ENCODE data around the gene CYP3A5. TPM values are rescaled to one million over a fixed set of nuclear protein-coding genes. Genes with fewer than 3 reads are reported as not detected.

The CYP3A5 gene
- total and polyA plus RNA-seq, 2 of the 4 experiments (the other 2 are of a cell fraction) = not detected

DNA sequence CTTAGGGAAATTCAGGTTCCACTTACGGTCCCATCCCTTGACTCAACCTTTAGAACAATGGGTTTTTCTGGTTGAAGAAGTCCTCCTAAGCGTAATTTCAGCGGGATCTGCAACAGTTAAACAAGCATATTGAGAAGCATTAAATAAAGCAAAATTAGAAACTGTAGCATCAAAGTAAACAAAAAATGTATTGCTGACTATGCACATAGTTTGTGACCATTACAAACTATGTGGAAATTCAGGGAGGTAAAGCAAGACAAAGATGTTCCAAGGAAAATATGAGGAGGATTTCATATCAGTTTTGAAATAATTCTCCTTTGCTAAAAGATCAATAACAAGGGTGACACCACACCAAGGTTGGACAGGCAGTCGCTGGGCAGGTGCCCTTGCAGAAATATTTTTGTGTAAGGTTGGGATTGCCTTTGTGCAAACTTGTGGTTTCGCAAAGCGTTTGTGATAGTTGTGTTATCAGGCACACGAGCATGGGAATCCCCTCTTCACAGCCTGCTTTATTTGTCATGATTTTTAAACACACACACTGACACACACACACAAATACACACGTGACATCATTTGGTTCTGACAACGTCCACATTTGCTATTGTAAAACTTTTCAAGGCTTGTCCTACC, 5.4 kb upstream of the CYP3A5 start:
- no peak overlapping the region for H3K14ac ChIP-seq (replicated peaks; ENCODE audit: low read depth, low read length)
- no peak overlapping the region for H2AK9ac ChIP-seq (replicated peaks; ENCODE audit: low read depth, low read length, poor library complexity)
- no peak overlapping the region for H2BK15ac ChIP-seq (ENCODE audit: low read depth, low read length)
- H2AK5ac ChIP-seq (ENCODE audit: low read depth, low read length) = no peak overlapping the region
- CTCF ChIA-PET = no interaction called here
- no peak overlapping the region for H3K9ac ChIP-seq (ENCODE audit: low read depth, low read length)
- no peak overlapping the region for H3K56ac ChIP-seq (ENCODE audit: extremely low read depth, insufficient read depth, low read length)
- BruUV-seq (replicated peaks) = no TSS peak
- no peak overlapping the region for H3K4me3 ChIP-seq (ENCODE audit: insufficient read depth, low read depth, low read length)
- no peak overlapping the region for H4K91ac ChIP-seq (ENCODE audit: insufficient read depth, low read depth, low read length)
- no peaks in the 10 kb centered on the region for H3K9me1 ChIP-seq (ENCODE audit: insufficient read depth, low read length)
- no peak overlapping the region for H2AFZ ChIP-seq (replicated peaks; ENCODE audit: low read length, poor library complexity)
- no peaks in the 10 kb centered on the region for H3K9me3 ChIP-seq (ENCODE audit: control insufficient read depth, insufficient read depth, low read length)
- H4K5ac ChIP-seq (ENCODE audit: low read depth, low read length) = no peak overlapping the region
- no peaks in the 10 kb centered on the region for H4K20me1 ChIP-seq (ENCODE audit: insufficient read depth, low read length)
- dilution Hi-C loops (cut with HindIII; ENCODE audit: low sequenced_read_pairs, unreplicated experiment) (no loop called here), in situ Hi-C loops (cut with MboI; ENCODE audit: low sequenced_read_pairs) (no loop called here), intact Hi-C loops (cut with micrococcal nuclease) (no loop called here)
- POLR2A ChIA-PET (ENCODE audit: unreplicated experiment) = no interaction called here
- H3K79me1 ChIP-seq (ENCODE audit: low read depth in 1 of 2, low read length in 2 of 2) = no peaks in the 10 kb centered on the region
- H2BK20ac ChIP-seq (ENCODE audit: low read depth, low read length) = no peak overlapping the region
- no peaks in the 10 kb centered on the region for H3K4me1 ChIP-seq (ENCODE audit: control insufficient read depth, insufficient read depth, low read length)
- WGBS, 2 experiments (ENCODE audit: extremely low coverage in 2 of 2, insufficient read length in 1 of 2) = 68% methylated on average over 3 of the region's 9 CpGs; no CpG with 5 or more reads in 1 of the 2 experiments
- no peak for ATAC-seq (ENCODE audit: low read depth)
- H3K36me3 ChIP-seq (ENCODE audit: control insufficient read depth, insufficient read depth, low read length) = no peaks in the 10 kb centered on the region
- H3K27me3 ChIP-seq (ENCODE audit: control insufficient read depth, insufficient read depth, low read length) = no peaks in the 10 kb centered on the region
- H3K4ac ChIP-seq (ENCODE audit: low read depth, low read length) = no peak overlapping the region
- no peak overlapping the region for H2BK120ac ChIP-seq (ENCODE audit: low read depth, low read length)
- H3K18ac ChIP-seq (ENCODE audit: low read depth, low read length) = no peak overlapping the region
- no peak overlapping the region for H4K8ac ChIP-seq (ENCODE audit: low read depth in 2 of 2, low read length in 2 of 2)
- H3K4me2 ChIP-seq (ENCODE audit: low read depth, low read length) = no peak overlapping the region
- no peak overlapping the region for H3K27ac ChIP-seq (ENCODE audit: insufficient read depth, low read length)
- H3K23ac ChIP-seq (ENCODE audit: low read depth, low read length) = no peak overlapping the region
- H2BK5ac ChIP-seq (ENCODE audit: low read depth, low read length, poor library complexity, severe bottlenecking) = no peak overlapping the region
- no peak for TF ChIP-seq MAZ (IDR thresholded peaks at IDR 0.05; ENCODE audit: borderline replicate concordance, low read depth, low read length)
- TF ChIP-seq MAFK (IDR thresholded peaks at IDR 0.05; ENCODE audit: low read depth, low read length) = peak; percentile 75
- no peak for TF ChIP-seq FOS (IDR thresholded peaks at IDR 0.05; ENCODE audit: low read depth, low read length)
- no peak for DNase-seq

Data from IMR-90 (cell line).